Spleen (tissue), 11 donors: Measurements from ENCODE around the gene VAC14. TPM values are rescaled to one million over a fixed set of nuclear protein-coding genes. Genes with fewer than 3 reads are reported as not detected.

Source experiments
- DNase-seq: peaks from one replicate; pipeline ENCODE4 v3.0.0-alpha.2; 2020
- H3K27ac ChIP-seq, 8 donors: fragments of 200-600 bp; sonication (generic) in 7 of 8; 1 replicate in 4 of 8; 2 replicates in 4 of 8; pipeline versions ENCODE4 v1.5.0 to v1.8.0; 2016 to 2021; ENCODE audit warnings: inconsistent platforms in 4 of 8, mild to moderate bottlenecking in 4 of 8, moderate library complexity in 1 of 8
- H3K27me3 ChIP-seq, 7 donors: fragments of 200-600 bp; sonication (generic) in 6 of 7; replicated peaks in 1 of 7; 1 replicate in 4 of 7; 2 replicates in 3 of 7; pipeline versions ENCODE4 v1.5.0 to v1.8.0; 2016 to 2021; ENCODE audit warnings: inconsistent platforms in 3 of 7, mild to moderate bottlenecking in 1 of 7
- H3K36me3 ChIP-seq, 6 donors: fragments of 200-600 bp; sonication (generic) in 5 of 6; 1 replicate in 4 of 6; 2 replicates in 2 of 6; pipeline versions ENCODE4 v1.5.0 to v1.8.0; 2016 to 2021; ENCODE audit warnings: inconsistent platforms in 2 of 6
- H3K4me1 ChIP-seq, 6 donors: fragments of 200-600 bp; sonication (generic) in 5 of 6; 1 replicate in 3 of 6; 2 replicates in 3 of 6; pipeline versions ENCODE4 v1.5.0 to v1.8.0; 2016 to 2021; ENCODE audit warnings: inconsistent platforms in 3 of 6
- H3K4me3 ChIP-seq, 8 donors: fragments of 200-600 bp; sonication (generic) in 7 of 8; 1 replicate in 4 of 8; 2 replicates in 4 of 8; pipeline versions ENCODE4 v1.5.0 to v1.8.0; 2016 to 2021; ENCODE audit warnings: inconsistent platforms in 4 of 8, mild to moderate bottlenecking in 4 of 8, moderate library complexity in 2 of 8
- H3K9me3 ChIP-seq, 8 donors: fragments of 200-600 bp; sonication (generic) in 7 of 8; 1 replicate in 4 of 8; 2 replicates in 4 of 8; pipeline versions ENCODE4 v1.5.0 to v1.8.0; 2016 to 2021; ENCODE audit warnings: inconsistent platforms in 4 of 8
- CTCF ChIP-seq, 11 experiments: fragments of 200-600 bp in 7 of 11; fragments of 450-650 bp in 4 of 11; sonication (generic) in 4 of 11; IDR thresholded peaks in 8 of 11; conservative IDR thresholded peaks in 3 of 11; 1 replicate in 7 of 11; 2 replicates in 4 of 11; pipeline versions ENCODE4 v1.4.0 to v1.8.0; 2016 to 2021; ENCODE audit warnings: antibody characterized with exemption in 11 of 11, inconsistent platforms in 4 of 11, mild to moderate bottlenecking in 1 of 11
- POLR2A ChIP-seq, 3 donors: fragments of 450-650 bp; IDR thresholded peaks; one replicate each; pipeline ENCODE4 v1.5.1; 2017; ENCODE audit warnings: antibody characterized with exemption in 3 of 3, mild to moderate bottlenecking in 1 of 3
- POLR2AphosphoS5 ChIP-seq, 3 donors: sonication (generic); formaldehyde crosslinking; IDR thresholded peaks; one replicate each; pipeline ENCODE4 v1.5.1; 2017; ENCODE audit warnings: antibody characterized with exemption in 3 of 3
- WGBS, 5 donors: extraction: QIAGEN DNeasy Blood & Tissue Kit in 3 of 5; methylation state at CpG; one replicate each; pipeline versions ENCODE4 v1.1.5 to v1.1.7; 2013 to 2018; 5-methylcytosine and 5-hydroxymethylcytosine counted together
- intact Hi-C: fragments of 100-400 bp; cut with DNase I; formaldehyde crosslinking; loops from one replicate; pipeline ENCODE4 v1.15.0; 2023; ENCODE audit warnings: low total_unique reads
- polyA plus RNA-seq, 3 donors: library from polyadenylated mRNA; stranded (reverse); fragments of 200-250 nt; gene quantifications; one replicate each; pipeline ENCODE4 v1.2.1, GENCODE V29; 2013
- total RNA-seq, 7 donors: library from RNA; depleted of rRNA in 3 of 7; stranded (reverse); fragments of >200 nt in 3 of 7; fragmentation: NEBNext Ultra II Directional in 4 of 7; extraction: Animal tissue kit (Norgen Biotek cat#: 25700) in 4 of 7; gene quantifications; one replicate each; pipeline versions ENCODE4 v1.1.0 to v1.2.1, GENCODE V29; 2016 to 2021
- donor health status: healthy with polysubstance abuse.
- donor health status: DM: no; HTN: no; CAD: no; lungs with moderate emphysema.
- donor health status: DM: no; HTN: no; CAD: no.
- donor health status: Bipolar disorder and iron deficiency.
- donor health status: healthy.
- donor health status: DM: no; HTN: no; CAD: no.
- donor health status: DM: yes; HTN: yes; CAD: no.

VAC14 gene
- total and polyA plus RNA-seq, 10 donors = 29.1 to 70.0 (median 48.1) TPM

GRCh38 chr16:70808371-70808770 lies 7.4 kb upstream of the VAC14 start:
- Histone ChIP-seq H3K4me3 (no peak overlapping the region), H3K27me3 (peaks cover 0 to 42% (median 0%) of the 10 kb centered on the region in 7 donors), H3K27ac (no peak overlapping the region), H3K9me3 (peaks cover 0 to 9% (median 6%) of the 10 kb centered on the region in 8 donors), H3K4me1 (no peaks in the 10 kb centered on the region), H3K36me3 (no peaks in the 10 kb centered on the region)
- TF ChIP-seq CTCF (IDR thresholded peaks at IDR 0.05 in 8 of 11, conservative IDR thresholded peaks at IDR 0.05 in 3 of 11) (no peak), POLR2A (IDR thresholded peaks at IDR 0.05) (no peak), POLR2AphosphoS5 (IDR thresholded peaks at IDR 0.05) (no peak)
- intact Hi-C loops = no loop called here
- DNase-seq = no peak

- intact Hi-C loops = no loop called here
- WGBS, 5 donors = 58 to 80% (median 74%) methylated on average over 3 of the region's 3 CpGs
- Histone ChIP-seq H3K27ac (no peak overlapping the region), H3K9me3 (peaks cover 0 to 10% (median 7%) of the 10 kb centered on the region in 8 donors), H3K36me3 (no peaks in the 10 kb centered on the region), H3K4me1 (peaks cover 0 to 8% (median 3%) of the 10 kb centered on the region in 6 donors), H3K4me3 (no peak overlapping the region), H3K27me3 (peaks cover 0 to 38% (median 0%) of the 10 kb centered on the region in 7 donors)
- TF ChIP-seq CTCF (IDR thresholded peaks at IDR 0.05 in 8 of 11, conservative IDR thresholded peaks at IDR 0.05 in 3 of 11) (no peak), POLR2A (IDR thresholded peaks at IDR 0.05) (no peak), POLR2AphosphoS5 (IDR thresholded peaks at IDR 0.05) (no peak)
- DNase-seq = no peak
Observed at GRCh38 chr16:70805787-70806186, 4.8 kb upstream of the VAC14 start.

- no peak for DNase-seq
- WGBS, 5 donors = 67 to 83% (median 70%) methylated on average over 6 of the region's 6 CpGs
- peaks cover 0 to 10% (median 7%) of the 10 kb centered on the region in 8 donors for H3K9me3 ChIP-seq
- H3K36me3 ChIP-seq = no peaks in the 10 kb centered on the region
- intact Hi-C loops = no loop called here
- H3K4me1 ChIP-seq = peaks cover under 1 to 11% (median 6%) of the 10 kb centered on the region in 6 donors
- H3K27ac ChIP-seq = no peak overlapping the region
- peaks cover 0 to 34% (median 0%) of the 10 kb centered on the region in 7 donors for H3K27me3 ChIP-seq
- no peak overlapping the region for H3K4me3 ChIP-seq
- TF ChIP-seq POLR2A (IDR thresholded peaks at IDR 0.05) (no peak), CTCF (IDR thresholded peaks at IDR 0.05 in 8 of 11, conservative IDR thresholded peaks at IDR 0.05 in 3 of 11) (no peak), POLR2AphosphoS5 (IDR thresholded peaks at IDR 0.05) (no peak)
Observed at GRCh38 chr16:70805380-70805779, 4.4 kb upstream of the VAC14 start.

- Histone ChIP-seq H3K4me1 (peaks cover 7 to 17% (median 13%) of the 10 kb centered on the region in 6 donors), H3K27me3 (peaks cover 0 to 28% (median 0%) of the 10 kb centered on the region in 7 donors), H3K27ac (peak overlapping the region in 1 of 8 donors; percentile 41), H3K36me3 (no peaks in the 10 kb centered on the region), H3K9me3 (peaks cover 0 to 10% (median 7%) of the 10 kb centered on the region in 8 donors), H3K4me3 (no peak overlapping the region)
- TF ChIP-seq CTCF (IDR thresholded peaks at IDR 0.05 in 8 of 11, conservative IDR thresholded peaks at IDR 0.05 in 3 of 11) (no peak), POLR2A (IDR thresholded peaks at IDR 0.05) (no peak), POLR2AphosphoS5 (IDR thresholded peaks at IDR 0.05) (no peak)
- WGBS, 5 donors = 45 to 57% (median 51%) methylated on average over 2 of the region's 2 CpGs
- no peak for DNase-seq
- intact Hi-C loops = no loop called here
Observed at GRCh38 chr16:70804734-70805169, 3.8 kb upstream of the VAC14 start.
